Spleen (tissue), 7 donors: ENCODE measurements around the gene SMAD2.

ENCODE experiments used
- POLR2AphosphoS5 ChIP-seq, 3 donors: sonication (generic); formaldehyde crosslinking; IDR thresholded peaks; one replicate each; pipeline ENCODE4 v1.5.1; 2017; ENCODE audit warnings: antibody characterized with exemption in 3 of 3
- TF ChIP-seq, protein P1 (sequence below), 11 experiments: fragments of 200-600 bp in 7 of 11; fragments of 450-650 bp in 4 of 11; sonication (generic) in 4 of 11; IDR thresholded peaks in 8 of 11; conservative IDR thresholded peaks in 3 of 11; 1 replicate in 7 of 11; 2 replicates in 4 of 11; pipeline versions ENCODE4 v1.4.0 to v1.8.0; 2016 to 2021; ENCODE audit warnings: antibody characterized with exemption in 11 of 11, inconsistent platforms in 4 of 11, mild to moderate bottlenecking in 1 of 11
- donor health status: DM: no; HTN: no; CAD: no; lungs with moderate emphysema.
- donor health status: DM: no; HTN: no; CAD: no.
- donor health status: DM: no; HTN: no; CAD: no.

DNA sequence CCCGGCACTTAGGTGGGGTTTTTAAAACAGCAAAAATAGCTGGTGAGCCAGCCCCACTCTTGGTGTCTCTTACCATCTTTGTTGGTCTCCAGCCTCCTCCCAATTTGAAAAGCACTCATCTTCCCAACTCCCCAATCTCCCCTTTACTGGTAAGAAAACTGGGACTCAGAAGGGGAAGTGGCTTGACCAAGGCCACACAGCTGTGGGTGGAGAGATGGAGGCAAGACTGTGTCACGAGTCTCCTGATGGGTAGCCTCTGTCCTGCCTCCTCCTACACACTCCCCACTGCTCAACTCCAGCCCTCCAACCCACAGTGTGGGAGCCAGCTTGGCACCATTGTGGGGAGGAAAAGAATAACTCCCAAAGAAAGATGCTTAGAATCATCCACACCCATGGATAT lies 140.4 kb downstream of the SMAD2 start:
- TF ChIP-seq, protein P1, sequence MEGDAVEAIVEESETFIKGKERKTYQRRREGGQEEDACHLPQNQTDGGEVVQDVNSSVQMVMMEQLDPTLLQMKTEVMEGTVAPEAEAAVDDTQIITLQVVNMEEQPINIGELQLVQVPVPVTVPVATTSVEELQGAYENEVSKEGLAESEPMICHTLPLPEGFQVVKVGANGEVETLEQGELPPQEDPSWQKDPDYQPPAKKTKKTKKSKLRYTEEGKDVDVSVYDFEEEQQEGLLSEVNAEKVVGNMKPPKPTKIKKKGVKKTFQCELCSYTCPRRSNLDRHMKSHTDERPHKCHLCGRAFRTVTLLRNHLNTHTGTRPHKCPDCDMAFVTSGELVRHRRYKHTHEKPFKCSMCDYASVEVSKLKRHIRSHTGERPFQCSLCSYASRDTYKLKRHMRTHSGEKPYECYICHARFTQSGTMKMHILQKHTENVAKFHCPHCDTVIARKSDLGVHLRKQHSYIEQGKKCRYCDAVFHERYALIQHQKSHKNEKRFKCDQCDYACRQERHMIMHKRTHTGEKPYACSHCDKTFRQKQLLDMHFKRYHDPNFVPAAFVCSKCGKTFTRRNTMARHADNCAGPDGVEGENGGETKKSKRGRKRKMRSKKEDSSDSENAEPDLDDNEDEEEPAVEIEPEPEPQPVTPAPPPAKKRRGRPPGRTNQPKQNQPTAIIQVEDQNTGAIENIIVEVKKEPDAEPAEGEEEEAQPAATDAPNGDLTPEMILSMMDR (IDR thresholded peaks at IDR 0.05 in 8 of 11, conservative IDR thresholded peaks at IDR 0.05 in 3 of 11) = no peak
- no peak for TF ChIP-seq POLR2AphosphoS5 (IDR thresholded peaks at IDR 0.05)
